PC-9 (cell line): Measurements from ENCODE around the gene PKN2.

ENCODE experiments used
- EZH2 ChIP-seq: fragments of 200-600 bp; sonication (generic); IDR thresholded peaks from 2 replicates; pipeline ENCODE4 v1.8.0; 2017; ENCODE audit warnings: antibody characterized with exemption, low read depth
- TF ChIP-seq, protein P1 (sequence below): fragments of 200-600 bp; sonication (generic); conservative IDR thresholded peaks from 2 replicates; pipeline ENCODE4 v1.6.1; 2017; ENCODE audit warnings: mixed run types, antibody characterized with exemption, mild to moderate bottlenecking, moderate library complexity

- TF ChIP-seq, protein P1, sequence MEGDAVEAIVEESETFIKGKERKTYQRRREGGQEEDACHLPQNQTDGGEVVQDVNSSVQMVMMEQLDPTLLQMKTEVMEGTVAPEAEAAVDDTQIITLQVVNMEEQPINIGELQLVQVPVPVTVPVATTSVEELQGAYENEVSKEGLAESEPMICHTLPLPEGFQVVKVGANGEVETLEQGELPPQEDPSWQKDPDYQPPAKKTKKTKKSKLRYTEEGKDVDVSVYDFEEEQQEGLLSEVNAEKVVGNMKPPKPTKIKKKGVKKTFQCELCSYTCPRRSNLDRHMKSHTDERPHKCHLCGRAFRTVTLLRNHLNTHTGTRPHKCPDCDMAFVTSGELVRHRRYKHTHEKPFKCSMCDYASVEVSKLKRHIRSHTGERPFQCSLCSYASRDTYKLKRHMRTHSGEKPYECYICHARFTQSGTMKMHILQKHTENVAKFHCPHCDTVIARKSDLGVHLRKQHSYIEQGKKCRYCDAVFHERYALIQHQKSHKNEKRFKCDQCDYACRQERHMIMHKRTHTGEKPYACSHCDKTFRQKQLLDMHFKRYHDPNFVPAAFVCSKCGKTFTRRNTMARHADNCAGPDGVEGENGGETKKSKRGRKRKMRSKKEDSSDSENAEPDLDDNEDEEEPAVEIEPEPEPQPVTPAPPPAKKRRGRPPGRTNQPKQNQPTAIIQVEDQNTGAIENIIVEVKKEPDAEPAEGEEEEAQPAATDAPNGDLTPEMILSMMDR, result no peak
- no peak for TF ChIP-seq EZH2
Observed at GRCh38 chr1:88698764-88699163, 14.7 kb downstream of the PKN2 start.
